ENCODE measurements around the gene JAKMIP1. TPM values are rescaled to one million over a fixed set of nuclear protein-coding genes. Genes with fewer than 3 reads are reported as not detected.

Gene JAKMIP1
- total RNA-seq, 2 donors from 2014 or later, result 0.78 to 1.3 TPM

- peaks cover 0 to 29% (median 0%) of the 10 kb centered on the region in 3 donors for H3K9me3 ChIP-seq
- WGBS, 2 donors, result 93 to 95% methylated on average over 4 of the region's 4 CpGs
Observed at GRCh38 chr4:6055030-6055429, 145.3 kb downstream of the JAKMIP1 start.

GRCh38 chr4:6054162-6054922 is 146.0 kb downstream of the JAKMIP1 start:
- no peak for TF ChIP-seq POLR2A (IDR thresholded peaks at IDR 0.05)
- TF ChIP-seq CTCF (IDR thresholded peaks at IDR 0.05), result no peak
- H3K27me3 ChIP-seq, result no peaks in the 10 kb centered on the region
- no peaks in the 10 kb centered on the region for H3K36me3 ChIP-seq (replicated peaks in 1 of 2; ENCODE audit: insufficient read depth in 1 of 2, low read depth in 2 of 2)
- H3K4me3 ChIP-seq, result no peak overlapping the region
- DNase-seq (no peak), ATAC-seq (no peak)
- no peaks in the 10 kb centered on the region for H3K4me1 ChIP-seq
- 63 to 67% methylated on average over 16 of the region's 16 CpGs for WGBS, 2 donors
- intact Hi-C loops (cut with DNase I), result no loop called here
- peaks cover 0 to 23% (median 0%) of the 10 kb centered on the region in 3 donors for H3K9me3 ChIP-seq
- H3K27ac ChIP-seq, result no peak overlapping the region

More at GRCh38 chr4:6055030-6055429, 145.3 kb downstream of the JAKMIP1 start:
- DNase-seq, result no peak
- H3K4me3 ChIP-seq, result no peak overlapping the region
- no peak for ATAC-seq
- H3K27me3 ChIP-seq, result no peaks in the 10 kb centered on the region
- no peaks in the 10 kb centered on the region for H3K36me3 ChIP-seq (replicated peaks in 1 of 2; ENCODE audit: insufficient read depth in 1 of 2, low read depth in 2 of 2)
- intact Hi-C loops (cut with DNase I), result no loop called here
- TF ChIP-seq POLR2A (IDR thresholded peaks at IDR 0.05) (no peak), CTCF (IDR thresholded peaks at IDR 0.05) (no peak)
- no peak overlapping the region for H3K27ac ChIP-seq
- H3K4me1 ChIP-seq, result no peaks in the 10 kb centered on the region

GRCh38 chr4:6052679-6053078 is 147.7 kb downstream of the JAKMIP1 start:
- DNase-seq (no peak), ATAC-seq (no peak)
- no peaks in the 10 kb centered on the region for H3K4me1 ChIP-seq
- no peak for TF ChIP-seq POLR2A (IDR thresholded peaks at IDR 0.05)
- TF ChIP-seq CTCF (IDR thresholded peaks at IDR 0.05), result no peak
- peaks cover 0 to 9% (median 0%) of the 10 kb centered on the region in 3 donors for H3K9me3 ChIP-seq
- no peak overlapping the region for H3K27ac ChIP-seq
- H3K27me3 ChIP-seq, result no peaks in the 10 kb centered on the region
- H3K4me3 ChIP-seq, result no peak overlapping the region
- intact Hi-C loops (cut with DNase I), result no loop called here
- no peaks in the 10 kb centered on the region for H3K36me3 ChIP-seq (replicated peaks in 1 of 2; ENCODE audit: insufficient read depth in 1 of 2, low read depth in 2 of 2)
- 54 to 74% methylated on average over 6 of the region's 6 CpGs for WGBS, 2 donors

- Histone ChIP-seq H3K36me3 (replicated peaks in 1 of 2; ENCODE audit: insufficient read depth in 1 of 2, low read depth in 2 of 2) (no peaks in the 10 kb centered on the region), H3K4me3 (no peak overlapping the region), H3K4me1 (no peaks in the 10 kb centered on the region), H3K9me3 (no peaks in the 10 kb centered on the region), H3K27me3 (no peaks in the 10 kb centered on the region), H3K27ac (no peak overlapping the region)
- ATAC-seq, result no peak
- 32 to 34% methylated on average over 17 of the region's 17 CpGs for WGBS, 2 donors
- intact Hi-C loops (cut with DNase I), result no loop called here
- TF ChIP-seq POLR2A (IDR thresholded peaks at IDR 0.05), result no peak
- no peak for TF ChIP-seq CTCF (IDR thresholded peaks at IDR 0.05)
- DNase-seq, result no peak
Observed at GRCh38 chr4:6050551-6050950, 149.8 kb downstream of the JAKMIP1 start.

- Histone ChIP-seq H3K27me3 (no peaks in the 10 kb centered on the region), H3K27ac (no peak overlapping the region), H3K4me3 (no peak overlapping the region), H3K4me1 (no peaks in the 10 kb centered on the region), H3K9me3 (no peaks in the 10 kb centered on the region), H3K36me3 (replicated peaks in 1 of 2; ENCODE audit: insufficient read depth in 1 of 2, low read depth in 2 of 2) (no peaks in the 10 kb centered on the region)
- WGBS, 2 donors, result 68 to 76% methylated on average over 7 to 8 of the region's 8 CpGs
- ATAC-seq (no peak), DNase-seq (no peak)
- intact Hi-C loops (cut with DNase I), result no loop called here
- TF ChIP-seq CTCF (IDR thresholded peaks at IDR 0.05), result no peak
Observed at GRCh38 chr4:6049985-6050384, 150.4 kb downstream of the JAKMIP1 start.

All from body of pancreas (tissue), 4 donors.